HG03354 (cell line): Measurements from ENCODE around the gene LRRC74B.
"Not testable (repeated sequence)": the region's sequence is repeated elsewhere in the genome, so short reads cannot be mapped to it uniquely, and the experiment has no call there.

Experiments
- ATAC-seq: cut with Tn5 transposase; IDR thresholded peaks from one replicate; pipeline ENCODE4 v1.9.1; 2021; ENCODE audit warnings: mild to moderate bottlenecking; ENCODE audit not compliant: unreplicated experiment, poor library complexity, severe bottlenecking

The LRRC74B gene, protein sequence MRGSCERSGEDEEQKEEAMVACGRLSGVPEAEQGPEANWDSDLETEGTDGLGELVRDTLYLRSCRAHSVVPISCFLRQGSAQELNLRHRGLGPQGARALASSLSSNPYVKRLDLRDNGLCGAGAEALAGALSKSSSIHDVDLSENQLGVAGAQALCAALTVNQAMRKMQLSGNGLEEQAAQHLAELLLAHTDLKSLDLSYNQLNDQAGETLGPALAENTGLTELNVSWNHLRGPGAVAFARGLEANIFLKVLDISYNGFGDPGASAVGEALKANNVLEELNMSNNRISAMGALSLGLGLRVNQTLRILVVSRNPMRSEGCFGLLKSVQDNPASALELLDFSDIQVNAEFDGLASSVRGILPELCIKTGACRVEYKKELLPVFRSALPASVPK

DNA sequence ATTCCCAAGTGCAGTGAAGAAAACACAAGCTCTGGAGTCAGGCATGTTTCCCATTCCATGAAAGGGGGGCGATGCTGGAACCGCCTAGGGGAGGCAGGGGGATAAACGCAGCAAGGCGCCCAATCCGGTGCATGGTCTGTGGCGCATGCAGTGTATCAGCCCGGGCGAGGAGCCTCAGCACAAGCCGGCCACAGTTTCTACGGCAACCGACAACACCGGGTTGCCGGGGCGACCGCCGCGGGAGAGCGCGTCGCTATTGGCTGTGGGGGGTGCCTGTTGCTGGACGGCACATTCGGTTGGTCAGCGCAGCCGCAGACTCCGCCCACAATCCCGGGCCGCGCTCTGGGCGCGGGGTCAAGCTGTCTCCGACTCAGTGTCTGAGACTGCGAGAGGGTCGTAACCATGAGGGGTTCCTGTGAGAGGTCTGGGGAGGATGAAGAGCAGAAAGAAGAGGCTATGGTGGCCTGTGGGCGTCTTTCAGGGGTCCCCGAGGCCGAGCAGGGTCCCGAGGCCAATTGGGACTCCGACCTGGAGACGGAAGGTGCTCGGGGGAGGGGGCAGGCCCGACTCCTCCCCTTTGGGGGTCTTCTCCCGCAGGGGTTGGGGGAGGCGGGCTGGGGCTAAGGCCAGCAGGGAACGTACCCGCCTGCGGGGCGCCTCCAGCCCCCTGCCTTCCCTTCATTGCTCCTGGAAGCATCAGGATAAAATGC, at the start of gene LRRC74B:
LRRC74B (plus strand) TSS at position 362 of the 710 bp plus-strand sequence; CDS start at position 403, 41 bp downstream.
- peak; percentile 96 for ATAC-seq

DNA sequence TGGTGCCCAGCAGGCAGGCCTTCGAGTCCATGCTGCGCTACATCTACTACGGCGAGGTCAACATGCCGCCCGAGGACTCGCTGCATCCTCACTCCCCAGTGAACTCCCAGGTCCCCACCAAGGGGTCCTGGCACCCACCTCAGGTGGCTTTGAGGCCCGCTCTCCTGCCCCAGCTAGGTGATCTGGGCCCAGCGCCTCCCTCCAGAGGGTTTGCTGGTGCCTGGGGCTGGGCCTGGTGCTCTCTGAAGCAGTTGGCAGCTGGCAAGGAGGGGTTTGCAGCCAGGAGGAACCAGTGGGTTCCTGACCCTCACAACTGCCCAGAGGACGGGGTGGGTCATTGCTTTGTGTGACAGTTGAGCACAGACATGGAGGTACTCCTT, 49.7 kb upstream of the LRRC74B start:
- ATAC-seq: no peak

DNA sequence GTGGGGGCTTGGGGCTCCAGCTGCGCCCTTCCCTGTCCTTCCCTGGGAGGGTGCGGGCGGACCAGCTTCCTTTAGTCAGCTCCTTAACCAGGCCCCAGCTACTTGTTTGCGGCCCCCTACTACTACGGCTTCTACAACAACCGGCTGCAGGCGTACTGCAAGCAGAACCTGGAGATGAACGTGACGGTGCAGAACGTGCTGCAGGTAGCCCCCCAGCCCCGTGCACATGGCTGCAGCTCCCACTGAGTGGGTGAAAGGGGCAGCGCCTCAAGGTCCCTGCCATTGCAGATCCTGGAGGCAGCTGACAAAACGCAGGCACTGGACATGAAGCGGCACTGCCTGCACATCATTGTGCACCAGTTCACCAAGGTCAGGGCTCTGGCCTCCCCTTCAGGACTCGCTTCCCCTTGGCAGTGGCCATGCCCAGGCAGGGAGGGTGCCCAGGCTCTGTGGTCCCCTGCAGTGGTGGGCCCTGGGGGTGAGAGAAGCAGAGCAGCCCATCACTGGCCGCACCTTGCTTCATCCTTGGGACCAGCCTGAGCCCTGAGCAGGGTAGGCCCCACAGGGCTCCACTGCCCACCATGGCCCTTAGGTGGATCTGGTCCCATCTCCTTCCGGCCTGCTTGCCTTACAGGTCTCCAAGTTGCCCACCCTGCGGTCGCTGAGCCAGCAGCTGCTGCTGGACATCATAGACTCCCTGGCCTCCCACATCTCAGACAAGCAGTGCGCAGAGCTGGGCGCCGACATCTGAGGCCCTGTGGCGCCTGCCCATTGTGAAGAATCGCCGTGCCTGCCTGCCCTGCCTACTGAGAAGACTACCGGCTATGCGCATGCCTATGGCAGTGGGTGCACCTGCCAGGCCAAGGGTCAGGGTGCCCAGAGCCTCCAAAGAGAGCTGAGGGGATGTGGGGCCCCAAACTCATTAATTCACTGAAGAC, 48.9 kb upstream of the LRRC74B start:
- no peak for ATAC-seq

DNA sequence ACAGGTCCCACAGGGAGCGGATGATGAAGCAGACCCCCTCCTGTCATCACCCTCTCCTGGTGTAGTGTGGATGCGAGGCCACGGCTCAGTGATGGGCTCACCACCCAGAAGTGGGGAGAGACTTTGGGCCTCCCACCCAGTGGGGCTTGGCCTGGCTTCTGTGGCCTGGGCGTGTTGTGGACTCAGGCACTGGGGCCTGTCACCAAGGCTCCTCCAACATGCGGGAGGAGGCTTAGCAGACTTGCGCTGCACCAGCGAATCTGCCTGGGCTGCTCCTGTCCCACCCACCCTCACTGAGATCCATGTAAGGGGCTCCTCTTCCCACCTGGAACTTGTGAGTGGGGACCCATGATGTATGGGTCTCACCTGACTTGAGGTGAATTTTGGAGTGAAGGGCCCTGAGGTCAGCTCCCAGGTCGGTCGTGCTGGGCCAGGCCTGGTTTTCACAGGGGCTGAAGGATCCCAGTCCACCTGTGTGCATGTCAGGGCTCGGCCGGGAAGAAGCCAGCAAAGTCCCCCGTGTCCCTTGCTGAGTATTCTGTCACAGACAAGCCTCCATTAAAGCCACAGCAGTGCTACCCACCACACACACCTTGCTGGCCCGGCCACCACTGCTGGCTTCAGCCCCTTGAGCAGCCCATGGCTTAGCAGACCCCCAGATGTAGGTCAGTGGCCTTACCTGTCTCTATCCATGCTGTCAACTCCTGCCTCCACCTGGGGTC, 48.0 kb upstream of the LRRC74B start:
- no peak for ATAC-seq

DNA sequence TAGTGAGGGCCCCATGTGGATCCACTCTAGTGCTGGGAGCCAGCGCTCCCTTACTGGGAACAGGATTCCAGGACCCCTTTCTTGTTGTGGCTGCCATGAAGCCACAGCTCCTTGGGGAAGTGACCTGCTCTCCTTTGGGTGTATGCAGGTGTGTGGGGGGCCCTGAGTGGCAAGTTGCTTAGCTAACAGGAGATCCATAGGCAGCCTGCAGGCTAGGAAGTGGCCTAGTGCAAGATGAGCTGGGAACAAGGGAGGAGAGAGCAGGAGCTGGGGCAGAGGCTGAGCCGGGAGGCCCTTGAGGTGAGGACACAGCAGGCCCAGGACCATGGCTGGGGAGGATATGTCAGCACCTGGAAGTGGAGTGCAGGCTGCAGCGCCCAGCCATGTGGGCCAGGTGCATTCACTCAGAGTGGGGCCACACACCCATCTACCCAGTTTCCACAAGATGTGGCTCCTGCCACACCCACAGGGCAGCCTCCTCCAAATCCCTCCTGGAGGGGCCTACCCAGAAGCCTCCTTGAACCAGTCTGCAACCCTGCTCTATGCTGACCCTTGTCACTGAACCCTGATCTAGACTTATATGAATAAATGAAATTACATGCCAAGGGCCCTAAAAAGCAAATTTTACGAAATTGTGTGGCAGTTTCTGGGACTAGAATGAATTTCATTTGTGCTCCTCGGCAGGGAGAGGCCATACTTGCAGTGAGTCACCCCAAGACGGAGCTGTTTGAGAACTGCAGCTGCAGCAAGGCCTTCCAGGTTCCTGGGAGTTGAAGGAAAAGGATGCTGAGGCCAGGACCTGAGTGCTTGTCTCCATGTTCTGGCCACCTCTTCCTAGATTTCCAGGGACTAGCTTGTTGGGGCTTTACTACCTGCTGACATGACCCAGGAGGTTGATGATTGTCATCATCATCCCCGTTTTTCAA, 47.1 kb upstream of the LRRC74B start:
- ATAC-seq: no peak

DNA sequence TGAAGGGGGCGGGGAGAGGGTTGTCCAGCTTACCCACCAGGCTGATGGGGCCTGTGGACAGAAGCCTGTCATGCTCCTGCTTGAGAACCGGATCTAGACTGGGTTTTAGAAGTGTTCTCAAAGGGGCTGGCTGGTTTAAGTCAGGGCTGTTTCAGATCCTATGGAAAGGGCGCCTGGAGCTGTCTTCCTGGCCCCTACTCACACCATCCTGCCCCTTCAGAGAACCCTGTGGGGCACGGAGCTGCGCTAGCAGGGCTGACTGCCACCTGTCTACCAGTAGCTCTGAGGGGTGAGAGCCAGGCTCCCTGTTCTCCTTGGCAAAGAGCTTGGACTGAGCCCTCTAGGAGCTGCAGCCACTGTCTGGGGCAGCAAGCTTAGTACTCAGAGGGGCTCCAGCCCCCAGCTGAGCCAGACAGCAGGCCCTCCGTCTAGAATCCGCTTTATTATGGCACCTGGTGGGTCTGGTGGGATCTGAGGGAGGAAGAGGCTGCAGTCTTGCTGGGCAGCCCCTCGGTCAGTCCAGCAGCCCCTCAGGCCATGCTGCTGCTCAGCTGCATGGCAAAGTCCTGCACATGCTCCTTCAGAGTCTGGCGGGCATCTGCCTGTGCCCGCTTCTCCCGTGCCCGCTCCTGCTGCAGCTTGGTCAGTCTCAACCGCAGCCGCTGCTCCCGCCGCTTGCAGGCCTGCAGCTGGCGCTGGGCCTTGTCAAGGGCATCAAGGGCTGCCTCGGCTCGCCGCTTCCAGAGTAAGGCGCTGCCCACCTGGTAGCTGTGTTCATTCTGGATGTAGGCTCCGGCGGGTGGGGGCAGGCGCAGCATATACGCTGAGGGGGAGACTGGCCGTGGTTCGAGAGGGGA, 46.2 kb upstream of the LRRC74B start:
- no peak for ATAC-seq

DNA sequence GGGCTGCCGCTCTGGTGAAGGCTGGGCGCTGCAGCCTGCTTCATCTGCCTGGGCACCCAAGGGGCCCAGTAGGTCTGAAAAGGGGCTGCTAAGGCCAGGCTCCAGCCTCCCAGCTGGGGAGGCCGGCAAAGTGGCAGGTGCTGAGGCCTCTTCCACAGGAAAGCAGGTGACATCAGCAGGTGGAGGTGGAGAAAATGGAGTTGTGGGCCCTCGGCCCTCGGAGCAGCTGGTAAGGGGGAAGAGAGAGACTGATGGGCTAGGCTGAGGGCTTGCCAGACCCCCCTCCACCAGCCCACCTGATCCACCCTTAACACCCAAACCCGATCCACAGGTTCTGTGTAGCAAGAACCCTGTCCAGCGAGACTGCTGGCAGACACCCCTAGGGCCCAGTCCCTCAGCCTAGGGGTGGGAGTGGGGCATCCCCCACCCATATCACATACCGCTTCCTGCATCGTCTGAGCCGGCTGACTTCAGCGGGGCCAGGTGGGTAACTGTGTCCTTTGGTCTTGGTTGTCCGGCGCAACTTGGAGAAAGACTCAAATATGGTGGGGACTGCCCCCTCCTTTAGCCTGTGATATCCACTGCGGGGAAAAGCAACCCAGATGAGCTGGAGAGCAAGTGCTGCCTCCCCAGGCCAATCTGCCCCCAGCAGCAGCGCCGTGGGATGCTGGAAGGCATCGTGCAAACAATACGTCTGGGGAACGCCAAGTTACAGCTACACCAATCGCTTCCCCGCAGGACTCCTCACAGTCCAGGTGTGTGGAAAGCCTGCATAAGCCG, 45.3 kb upstream of the LRRC74B start:
- ATAC-seq: no peak

DNA sequence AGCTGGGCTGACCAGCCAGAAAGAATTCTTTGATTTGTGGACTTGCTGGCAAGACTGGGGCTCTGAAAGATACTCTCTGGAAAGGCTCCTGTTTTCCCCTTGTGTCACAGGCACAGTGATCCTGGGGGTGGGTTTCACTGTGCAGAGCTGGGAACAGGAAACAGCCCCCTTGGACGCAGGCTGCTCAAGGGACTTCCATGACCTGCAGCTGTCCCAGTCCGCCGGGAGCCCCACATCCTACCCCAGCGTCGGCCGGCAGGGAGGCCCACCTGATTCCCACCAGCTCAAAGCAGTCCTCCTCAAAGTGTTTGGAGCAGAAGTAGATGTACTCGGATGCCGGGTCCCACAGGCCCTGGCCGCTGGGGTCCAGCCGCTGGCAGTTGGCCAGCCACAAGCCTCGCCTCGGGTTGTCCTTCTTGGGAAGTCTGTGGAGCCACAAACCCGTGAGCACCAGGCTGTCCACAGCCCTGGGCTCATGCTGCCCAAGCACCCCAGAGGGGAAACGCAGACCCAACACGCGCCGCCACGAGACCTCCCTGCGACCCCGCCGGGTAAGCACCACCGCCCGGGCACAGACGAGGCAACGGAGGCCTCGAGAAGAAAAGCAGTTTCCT, 44.7 kb upstream of the LRRC74B start:
- no peak for ATAC-seq

DNA sequence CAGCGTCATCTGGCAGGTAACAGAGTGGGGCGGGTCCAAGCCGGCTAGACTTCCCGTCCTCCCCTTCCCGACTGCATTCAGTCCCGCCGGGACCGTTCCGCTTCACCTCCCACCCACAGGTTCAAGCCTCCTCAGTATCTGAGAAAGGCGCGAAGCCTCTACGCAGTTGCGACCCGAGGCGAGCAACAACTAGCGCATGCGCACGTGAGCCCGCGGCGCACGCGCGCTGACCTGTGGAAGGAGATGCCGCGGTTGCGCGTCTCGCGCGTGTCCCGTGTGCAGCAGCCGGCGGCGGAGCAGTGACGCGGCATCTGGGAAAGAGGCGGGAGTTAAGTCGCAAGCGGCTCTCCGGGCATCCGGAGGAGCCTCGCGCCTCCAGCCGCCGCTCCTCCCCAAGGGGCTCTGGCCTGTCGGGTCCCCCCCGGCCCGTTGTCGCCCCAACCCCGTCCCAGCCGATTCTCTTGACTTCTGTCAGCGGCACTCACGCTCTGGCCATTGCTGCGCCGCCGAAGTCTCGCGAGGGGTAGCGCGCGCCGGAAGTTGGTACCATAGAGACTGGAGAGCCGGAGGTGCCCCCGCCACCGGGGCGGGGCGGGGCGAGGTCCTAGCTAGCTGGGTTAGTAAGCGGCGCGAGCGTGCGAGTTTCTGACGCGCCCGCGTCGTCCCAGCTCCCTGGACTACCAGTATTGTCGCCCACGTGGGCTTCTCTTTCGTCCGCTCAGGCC, 44.0 kb upstream of the LRRC74B start, which contains the start of gene THAP7:
THAP7 (minus strand) TSS at position 518 of the 725 bp plus-strand sequence; CDS start at position 311, 207 bp downstream.
- peak; percentile 86 for ATAC-seq

DNA sequence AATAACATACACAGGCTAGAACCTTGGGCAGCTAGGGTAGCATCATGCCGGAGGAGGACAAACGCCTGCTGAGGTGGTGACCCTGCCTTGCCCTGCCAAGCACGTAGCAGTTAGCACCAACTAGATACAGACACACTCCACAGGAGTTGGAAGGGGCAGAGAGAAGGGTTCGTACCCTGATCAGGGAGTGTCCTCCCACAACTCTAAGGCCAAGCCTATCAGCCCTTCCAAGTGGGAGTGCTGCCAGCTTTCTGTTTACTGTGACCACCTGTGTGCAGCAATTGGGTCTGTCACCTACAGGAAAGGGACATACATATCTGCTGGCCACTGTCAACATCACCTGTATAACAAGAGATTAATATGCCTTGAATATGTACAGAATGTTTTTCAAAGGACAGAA, 42.0 kb upstream of the LRRC74B start:
- ATAC-seq: no peak

DNA sequence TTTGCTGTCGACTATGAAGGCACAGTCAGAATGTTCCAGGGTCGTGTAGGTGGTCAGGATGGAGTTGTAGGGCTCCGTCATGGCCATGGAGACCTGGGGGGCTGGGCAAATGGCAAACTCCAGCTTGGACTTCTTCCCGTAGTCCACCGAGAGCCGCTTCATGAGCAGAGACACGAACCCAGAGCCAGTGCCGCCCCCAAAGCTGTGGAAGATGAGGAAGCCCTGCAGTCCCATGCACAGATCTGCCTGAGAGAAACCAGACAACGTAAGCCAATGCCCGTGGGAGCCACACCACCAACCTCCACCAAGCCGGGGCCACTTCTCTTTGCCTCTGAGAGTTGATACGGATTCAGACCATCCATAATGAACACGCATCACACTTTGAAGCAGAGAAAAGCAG, 36.5 kb upstream of the LRRC74B start:
- ATAC-seq: not testable (repeated sequence)

DNA sequence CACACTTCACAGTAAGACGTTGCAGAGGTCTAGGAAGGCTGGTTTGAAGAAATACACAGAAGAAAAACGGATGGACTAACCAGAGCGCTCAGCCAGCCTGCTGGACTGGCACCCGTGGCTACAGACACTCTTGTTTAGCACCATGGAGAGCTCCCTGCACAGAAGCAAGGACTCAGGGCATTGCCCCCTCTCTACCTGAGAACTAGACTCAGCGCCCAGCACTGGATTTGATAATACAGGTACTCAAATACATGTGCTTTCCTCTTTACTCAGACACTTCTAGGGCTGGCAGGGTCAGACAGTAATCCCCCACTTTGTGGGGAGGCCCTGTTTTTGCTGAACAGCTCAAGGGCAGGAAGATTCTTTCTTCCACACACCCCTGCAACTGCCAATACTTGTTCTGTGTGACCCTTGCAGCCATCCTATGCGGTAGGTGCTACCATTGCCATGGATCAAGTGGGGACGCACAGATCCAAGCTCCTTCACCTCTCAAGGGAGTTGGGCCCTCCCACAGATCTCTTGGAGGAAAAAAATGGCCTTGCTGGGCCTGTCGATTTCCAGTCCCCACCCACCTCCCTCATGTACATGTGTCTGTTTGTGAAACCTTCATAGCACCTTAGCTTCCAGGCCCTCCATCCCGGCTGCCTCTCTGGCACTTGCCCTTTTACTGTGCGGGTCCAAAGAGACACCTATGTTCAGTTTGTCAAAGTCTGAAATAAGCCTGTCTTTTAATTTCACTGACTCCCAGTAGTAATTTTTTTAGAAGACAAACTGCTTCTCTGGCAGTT, 35.9 kb upstream of the LRRC74B start:
- ATAC-seq: no peak

DNA sequence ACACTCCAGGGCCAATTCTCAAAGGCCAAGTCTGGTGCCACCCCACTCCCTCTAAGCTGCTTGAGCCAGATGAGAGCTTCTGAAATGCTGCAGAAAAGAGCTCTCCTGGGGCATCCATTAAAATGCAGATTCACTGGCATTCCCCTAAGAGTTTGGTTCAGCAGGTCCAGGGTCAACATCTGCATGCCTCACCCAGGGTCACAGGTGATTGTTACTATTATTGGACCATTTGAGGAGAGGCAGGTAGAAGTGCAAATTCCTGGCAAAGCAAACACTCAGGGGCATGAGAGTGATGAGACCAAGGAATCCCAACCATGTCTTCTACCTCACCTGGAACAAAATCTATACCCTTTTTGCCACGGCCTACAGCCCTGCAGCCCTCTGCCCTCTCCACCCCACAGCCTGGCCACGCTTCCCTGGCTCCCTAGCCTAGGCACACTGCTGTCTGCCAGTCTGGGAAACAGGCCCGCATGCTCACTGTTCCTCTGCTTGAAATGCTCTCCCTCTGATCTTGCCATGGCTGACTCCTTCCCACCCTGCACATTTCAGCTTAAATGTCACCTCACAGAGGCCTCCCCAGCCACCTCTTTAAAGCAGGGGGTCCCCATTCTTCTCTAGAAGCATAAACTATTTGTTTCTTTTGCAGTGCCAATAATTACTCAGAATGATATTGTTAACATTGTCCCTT, 35.2 kb upstream of the LRRC74B start:
- no peak for ATAC-seq
